IMR-90 (cell line): ENCODE data around the gene TTC3. TPM values are rescaled to one million over a fixed set of nuclear protein-coding genes. Genes with fewer than 3 reads are reported as not detected.

ENCODE experiments used
- ATAC-seq: fragments of 200-7000 bp; cut with Tn5 transposase; 2 replicates; pipeline ENCODE4 v1.9.1; 2020; ENCODE audit warnings: low read depth, mild to moderate bottlenecking, moderate library complexity
- BruUV-seq: library from RNA; stranded (reverse); fragments of 400-500 nt; replicated peaks from 2 replicates; lab custom pipeline; 2021; lab: Mats Ljungman, UMichigan
- CTCF ChIA-PET: fragments of 300-600 bp; formaldehyde crosslinking; extraction: SDS; loops from one replicate; lab custom pipeline; 2021; ENCODE audit warnings: antibody characterized with exemption; lab: Yijun Ruan, JAX
- POLR2A ChIA-PET: fragments of 300-600 bp; sonication (Branson Sonifier 250); formaldehyde crosslinking; loops from one replicate; lab custom pipeline; 2022; ENCODE audit warnings: antibody characterized with exemption; ENCODE audit not compliant: unreplicated experiment; lab: Charles Lee
- DNase-seq: peaks from one replicate; pipeline ENCODE4 v3.0.0; 2013
- H2AFZ ChIP-seq: replicated peaks from 2 replicates; pipeline ENCODE3; 2013; ENCODE audit warnings: low read length, mild to moderate bottlenecking; ENCODE audit not compliant: poor library complexity
- H2AK5ac ChIP-seq: 2 replicates; pipeline ENCODE4 v1.6.1; 2013; ENCODE audit warnings: low read depth, low read length, inconsistent platforms
- H2AK9ac ChIP-seq: replicated peaks from 2 replicates; pipeline ENCODE3; 2013; ENCODE audit warnings: mild to moderate bottlenecking, low read depth, low read length, moderate library complexity; ENCODE audit not compliant: poor library complexity
- H2BK120ac ChIP-seq: 2 replicates; pipeline ENCODE4 v1.6.1; 2013; ENCODE audit warnings: low read depth, low read length, inconsistent platforms
- H2BK15ac ChIP-seq: 3 replicates; pipeline ENCODE4 v1.6.1; 2013; ENCODE audit warnings: low read depth, low read length, inconsistent platforms
- H2BK20ac ChIP-seq: 2 replicates; pipeline ENCODE4 v1.6.1; 2013; ENCODE audit warnings: low read depth, mild to moderate bottlenecking, inconsistent platforms, low read length, moderate library complexity
- H2BK5ac ChIP-seq: 2 replicates; pipeline ENCODE4 v1.6.1; 2013; ENCODE audit warnings: mild to moderate bottlenecking, low read depth, low read length, inconsistent platforms; ENCODE audit not compliant: poor library complexity, severe bottlenecking
- H3K14ac ChIP-seq: replicated peaks from 2 replicates; pipeline ENCODE4 v1.6.1; 2013; ENCODE audit warnings: low read depth, low read length, inconsistent platforms
- H3K18ac ChIP-seq: 2 replicates; pipeline ENCODE4 v1.6.1; 2013; ENCODE audit warnings: low read depth, low read length, control low read depth
- H3K23ac ChIP-seq: 2 replicates; pipeline ENCODE4 v1.6.1; 2013; ENCODE audit warnings: low read depth, low read length, inconsistent platforms
- H3K27ac ChIP-seq: 2 replicates; pipeline ENCODE4 v1.5.1; 2013; ENCODE audit warnings: mild to moderate bottlenecking, control low read depth, low read length; ENCODE audit not compliant: insufficient read depth
- H3K27me3 ChIP-seq: 2 replicates; pipeline ENCODE4 v1.6.1; 2013; ENCODE audit warnings: low read length; ENCODE audit not compliant: control insufficient read depth, insufficient read depth
- H3K36me3 ChIP-seq: 2 replicates; pipeline ENCODE4 v1.6.1; 2013; ENCODE audit warnings: low read length, mixed read lengths; ENCODE audit not compliant: control insufficient read depth, insufficient read depth
- H3K4ac ChIP-seq: 2 replicates; pipeline ENCODE4 v1.6.1; 2013; ENCODE audit warnings: low read depth, low read length, inconsistent platforms
- H3K4me1 ChIP-seq: 2 replicates; pipeline ENCODE4 v1.6.1; 2013; ENCODE audit warnings: low read length, mixed read lengths; ENCODE audit not compliant: control insufficient read depth, insufficient read depth
- H3K4me2 ChIP-seq: 2 replicates; pipeline ENCODE4 v1.6.1; 2013; ENCODE audit warnings: low read depth, mild to moderate bottlenecking, control low read depth, low read length, moderate library complexity
- H3K4me3 ChIP-seq: 2 replicates; pipeline ENCODE4 v1.5.1; 2013; ENCODE audit warnings: low read depth, mild to moderate bottlenecking, control low read depth, low read length, moderate library complexity; ENCODE audit not compliant: insufficient read depth
- H3K56ac ChIP-seq: 2 replicates; pipeline ENCODE4 v1.6.1; 2013; ENCODE audit warnings: low read length, inconsistent platforms; ENCODE audit not compliant: insufficient read depth; ENCODE audit errors: extremely low read depth
- H3K79me1 ChIP-seq, 2 experiments: 2 replicates each; pipeline ENCODE4 v1.6.1; 2013; ENCODE audit warnings: low read length in 2 of 2, inconsistent platforms in 1 of 2, low read depth in 1 of 2
- H3K9ac ChIP-seq: 2 replicates; pipeline ENCODE4 v1.6.1; 2013; ENCODE audit warnings: low read depth, low read length, control low read depth
- H3K9me1 ChIP-seq: 2 replicates; pipeline ENCODE4 v1.6.1; 2013; ENCODE audit warnings: low read length, inconsistent platforms; ENCODE audit not compliant: insufficient read depth
- H3K9me3 ChIP-seq: 2 replicates; pipeline ENCODE4 v1.6.1; 2013; ENCODE audit warnings: low read length; ENCODE audit not compliant: control insufficient read depth, insufficient read depth
- H4K20me1 ChIP-seq: 2 replicates; pipeline ENCODE4 v1.6.1; 2013; ENCODE audit warnings: low read length, inconsistent platforms; ENCODE audit not compliant: insufficient read depth
- H4K5ac ChIP-seq: 2 replicates; pipeline ENCODE4 v1.6.1; 2013; ENCODE audit warnings: mild to moderate bottlenecking, low read depth, low read length, control low read depth
- H4K8ac ChIP-seq, 2 experiments: 2 replicates each; pipeline ENCODE4 v1.6.1; 2013; ENCODE audit warnings: low read depth in 2 of 2, low read length in 2 of 2, control low read depth in 1 of 2, inconsistent platforms in 1 of 2
- H4K91ac ChIP-seq: 2 replicates; pipeline ENCODE4 v1.6.1; 2013; ENCODE audit warnings: low read depth, low read length, inconsistent platforms; ENCODE audit not compliant: insufficient read depth
- CEBPB ChIP-seq: IDR thresholded peaks from 2 replicates; pipeline ENCODE4 v1.6.1; 2012; ENCODE audit warnings: low read depth, low read length, improper control_type of control experiment
- CHD1 ChIP-seq: IDR thresholded peaks from 2 replicates; pipeline ENCODE4 v1.6.1; 2012; ENCODE audit warnings: low read depth, low read length, improper control_type of control experiment
- CTCF ChIP-seq: conservative IDR thresholded peaks from 2 replicates; pipeline ENCODE4 v1.5.1; 2012; ENCODE audit warnings: mild to moderate bottlenecking, low read depth, low read length, improper control_type of control experiment
- ELK1 ChIP-seq: fragments of 150-350 bp; IDR thresholded peaks from 2 replicates; pipeline ENCODE4 v1.6.1; 2016; ENCODE audit warnings: low read depth, mild to moderate bottlenecking, low read length, moderate library complexity, borderline replicate concordance
- MAZ ChIP-seq: IDR thresholded peaks from 2 replicates; pipeline ENCODE4 v1.6.1; 2012; ENCODE audit warnings: low read depth, mild to moderate bottlenecking, low read length, improper control_type of control experiment, moderate library complexity, borderline replicate concordance
- NFE2L2 ChIP-seq: fragments of 150-350 bp; IDR thresholded peaks from 2 replicates; pipeline ENCODE4 v1.6.1; 2016; ENCODE audit warnings: low read depth, mild to moderate bottlenecking, low read length
- POLR2A ChIP-seq: IDR thresholded peaks from 2 replicates; pipeline ENCODE4 v1.6.1; 2012; ENCODE audit warnings: mild to moderate bottlenecking, low read depth, low read length
- RAD21 ChIP-seq: IDR thresholded peaks from 2 replicates; pipeline ENCODE4 v1.6.1; 2012; ENCODE audit warnings: low read length, improper control_type of control experiment
- RFX5 ChIP-seq: IDR thresholded peaks from 2 replicates; pipeline ENCODE4 v1.8.0; 2012; ENCODE audit warnings: low read depth, mild to moderate bottlenecking, low read length, moderate library complexity
- WGBS, 2 experiments: methylation state at CpG; one replicate each; pipeline versions ENCODE4 v1.1.5 to v1.1.7; 2013; ENCODE audit warnings: missing lambda C conversion rate in 2 of 2; ENCODE audit not compliant: insufficient read length in 1 of 2; ENCODE audit errors: extremely low coverage in 2 of 2; 5-methylcytosine and 5-hydroxymethylcytosine counted together
- dilution Hi-C: fragments of 300-500 bp; cut with HindIII; formaldehyde crosslinking; loops from one replicate; pipeline ENCODE4 v1.14.3; 2018; ENCODE audit warnings: low sequenced_read_pairs; ENCODE audit not compliant: unreplicated experiment
- in situ Hi-C: fragments of 300-500 bp; cut with MboI; formaldehyde crosslinking; loops from 3 replicates; pipeline ENCODE4 v1.14.3; 2019; ENCODE audit warnings: low sequenced_read_pairs, inconsistent platforms, mixed read lengths
- intact Hi-C: fragments of 100-400 bp; cut with micrococcal nuclease; formaldehyde crosslinking; loops from 2 replicates; pipeline ENCODE4 v1.10.0; 2022
- polyA plus RNA-seq, 3 experiments: library from polyadenylated mRNA; depleted of rRNA; stranded (reverse); fragments of >200 nt; gene quantifications; 2 replicates each; pipeline ENCODE4 v1.2.3, GENCODE V29; 2012; ENCODE audit warnings: low replicate concordance in 1 of 3
- total RNA-seq: library from RNA; depleted of rRNA; stranded (reverse); fragments of >200 nt; gene quantifications from 2 replicates; pipeline ENCODE4 v1.2.3, GENCODE V29; 2012

The TTC3 gene
- total and polyA plus RNA-seq, 2 of the 4 experiments (the other 2 are of a cell fraction): 96.7 to 293 TPM

- Histone ChIP-seq H2AK9ac (no peak overlapping the region), H3K9ac (no peak overlapping the region), H4K91ac (no peak overlapping the region), H3K56ac (no peak overlapping the region), H3K4me2 (no peak overlapping the region), H3K9me1 (peaks cover 4% of the 10 kb centered on the region; the same call in 1 of the 2 replicates), H3K9me3 (no peaks in the 10 kb centered on the region), H2AK5ac (no peak overlapping the region), H3K4me3 (no peak overlapping the region), H3K27ac (no peak overlapping the region), H4K5ac (no peak overlapping the region), H3K27me3 (no peaks in the 10 kb centered on the region), H4K8ac (no peak overlapping the region), H3K79me1 (peaks cover 11 to 21% of the 10 kb centered on the region in 2 experiments; a peak in 3 of 4 replicates), H3K4ac (no peak overlapping the region), H2BK120ac (no peak overlapping the region), H2AFZ (no peak overlapping the region), H2BK20ac (no peak overlapping the region), H3K36me3 (peaks cover 59% of the 10 kb centered on the region), H2BK15ac (no peak overlapping the region), H2BK5ac (no peak overlapping the region), H3K23ac (no peak overlapping the region), H4K20me1 (no peaks in the 10 kb centered on the region), H3K18ac (no peak overlapping the region), H3K14ac (no peak overlapping the region), H3K4me1 (no peaks in the 10 kb centered on the region)
- intact Hi-C loops (no loop called here), in situ Hi-C loops (no loop called here), dilution Hi-C loops (no loop called here)
- TF ChIP-seq MAZ (no peak), NFE2L2 (no peak), POLR2A (no peak), ELK1 (no peak), CHD1 (no peak), RFX5 (no peak), CEBPB (no peak), CTCF (no peak), RAD21 (no peak)
- DNase-seq (no peak), ATAC-seq (no peak)
- POLR2A ChIA-PET: no interaction called here
- WGBS, 2 experiments: 95% methylated on average over 8 of the region's 19 CpGs; no CpG with 5 or more reads in 1 of the 2 experiments
- no TSS peak for BruUV-seq
- CTCF ChIA-PET: no interaction called here
Observed at GRCh38 chr21:37232274-37233018, 159.4 kb downstream of the TTC3 start.
